ENCODE results near the gene SLC6A9.

Gene SLC6A9

DNA sequence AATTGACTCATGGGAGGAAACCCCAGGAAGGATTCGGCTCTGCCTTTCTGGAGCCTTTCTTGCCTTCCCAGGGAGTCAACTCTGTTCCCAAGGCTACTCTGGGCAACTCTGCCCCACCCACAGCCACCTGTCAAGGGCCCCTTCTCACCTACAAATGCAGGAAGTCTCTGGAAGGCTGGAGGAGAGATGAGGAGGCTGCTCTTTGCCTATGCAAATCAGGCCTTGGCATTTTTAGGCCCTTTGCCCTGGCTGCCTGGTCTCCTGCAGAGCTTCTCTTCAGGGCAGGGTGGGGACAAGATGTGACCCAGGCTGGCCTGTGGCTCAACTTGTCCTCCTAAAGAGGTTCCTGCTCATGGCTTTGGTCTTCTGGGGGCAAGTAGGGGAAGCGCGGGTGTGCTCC lies 5.4 kb downstream of the SLC6A9 start:
- no peak for DNase-seq

DNA sequence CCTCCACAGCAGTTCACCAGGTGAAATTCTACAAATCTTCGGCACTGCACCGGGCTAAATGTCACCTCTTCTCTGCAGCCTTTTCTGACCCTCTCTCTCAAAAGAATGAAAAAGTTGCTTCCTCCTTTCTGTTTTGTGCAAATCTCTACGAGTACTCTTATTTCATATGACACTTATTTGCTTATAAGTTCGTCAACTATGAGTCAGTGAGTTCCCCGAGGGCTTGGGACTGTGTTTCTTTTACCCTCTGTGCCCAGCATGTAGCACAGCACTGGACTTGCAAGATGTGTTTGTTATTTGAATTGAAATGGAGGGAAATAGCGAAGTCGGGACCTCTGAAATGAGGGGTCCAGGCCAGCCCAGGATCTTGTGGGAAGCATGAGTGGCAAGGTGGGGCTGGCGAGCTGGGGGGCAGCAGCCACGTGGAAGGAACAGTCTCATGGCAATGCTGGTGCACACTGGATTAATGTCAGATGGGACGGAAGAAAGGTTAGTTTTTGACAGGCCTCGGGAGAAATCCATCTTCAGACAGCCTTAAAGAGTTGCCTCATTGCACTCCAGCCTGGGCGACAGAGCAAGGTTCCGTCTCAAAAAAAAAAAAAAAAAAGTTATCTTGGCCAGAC lies 6.2 kb downstream of the SLC6A9 start:
- DNase-seq = no peak

DNA sequence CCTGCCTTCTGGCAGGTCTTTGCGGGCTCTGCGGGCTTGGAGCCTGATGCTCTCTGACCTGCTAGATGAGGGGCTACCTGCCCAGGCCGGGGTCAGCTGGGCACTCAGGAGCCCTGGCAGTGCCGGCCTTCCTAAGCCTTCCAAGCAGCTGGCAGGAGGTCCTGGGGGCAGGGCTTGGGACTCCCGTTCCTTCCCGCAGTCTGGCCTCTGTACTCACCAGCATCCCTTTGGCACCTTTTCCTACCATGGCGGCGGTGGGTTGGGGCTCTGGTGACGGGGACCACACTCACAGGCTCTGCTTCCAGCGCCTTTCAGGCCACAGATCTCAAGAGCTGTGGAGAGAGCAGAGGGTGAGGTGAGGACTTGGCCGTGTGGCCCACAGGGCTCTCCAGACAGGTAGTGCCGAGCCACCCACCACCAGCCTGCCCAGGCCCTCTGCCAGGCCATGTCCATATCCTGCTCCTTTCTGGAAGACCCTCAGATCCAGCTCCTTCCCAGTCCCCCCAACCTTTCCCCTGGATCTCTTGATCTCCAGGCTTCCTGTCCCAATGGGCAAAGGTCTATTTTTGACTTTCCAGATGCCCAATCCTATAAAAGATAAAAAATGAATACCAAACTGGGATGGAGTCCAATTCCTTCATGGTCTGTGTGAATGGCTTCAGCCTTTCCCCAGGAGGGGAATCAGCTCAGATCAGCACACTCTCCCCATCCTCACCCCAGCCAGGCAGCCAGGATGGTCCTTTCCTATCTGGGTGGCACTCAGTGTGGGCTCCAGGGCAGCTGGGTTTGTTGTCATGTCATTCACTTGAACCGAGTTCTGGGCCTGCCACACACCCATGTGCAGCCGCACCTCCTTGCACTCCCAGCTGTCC lies 7.0 kb downstream of the SLC6A9 start:
- DNase-seq = no peak

DNA sequence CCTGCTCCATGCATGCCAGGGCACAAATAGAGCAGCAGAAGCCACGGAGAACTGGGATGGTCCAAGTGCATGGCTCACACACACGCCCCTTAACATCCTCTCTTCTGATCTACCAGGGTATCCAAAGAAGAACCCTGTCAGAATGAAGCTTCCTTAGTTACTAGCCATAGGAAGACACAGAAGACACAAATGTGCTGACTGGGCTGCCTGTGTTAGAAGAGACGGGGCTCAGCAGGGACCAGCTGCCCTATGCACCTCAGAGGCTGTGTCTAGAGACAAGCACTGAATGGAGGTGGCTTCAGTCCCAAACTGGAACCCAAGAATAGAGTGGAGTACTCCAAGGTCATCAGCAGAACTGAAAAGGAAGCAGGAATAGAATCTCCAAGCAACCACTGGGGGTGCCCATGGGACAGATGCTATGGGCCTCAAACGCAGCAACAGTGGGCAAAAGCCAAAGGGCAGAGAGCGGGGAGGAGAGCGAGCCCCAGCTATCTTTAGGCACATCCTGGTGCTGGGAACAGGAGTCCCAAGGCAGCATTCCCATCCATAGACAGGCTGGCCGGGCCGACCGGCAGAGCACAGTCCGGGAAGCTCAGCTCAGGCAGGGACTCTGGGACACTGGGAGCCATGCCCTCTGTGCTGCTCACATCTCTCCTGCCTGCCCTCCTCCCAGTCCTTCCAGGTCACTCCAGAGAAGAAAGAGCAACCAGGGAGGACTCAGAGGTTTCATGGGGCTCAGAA lies 9.5 kb downstream of the SLC6A9 start:
- no peak for DNase-seq

GRCh38 chr1:44021156-44021555 lies 10.1 kb downstream of the SLC6A9 start:
- no peak for DNase-seq

- no peak for DNase-seq
Measured at GRCh38 chr1:44020464-44020863, 10.8 kb downstream of the SLC6A9 start.

- no peak for DNase-seq
Measured at GRCh38 chr1:44019466-44019948, 11.8 kb downstream of the SLC6A9 start.

GRCh38 chr1:44016890-44017400 lies 14.3 kb downstream of the SLC6A9 start:
- no peak for DNase-seq

DNA sequence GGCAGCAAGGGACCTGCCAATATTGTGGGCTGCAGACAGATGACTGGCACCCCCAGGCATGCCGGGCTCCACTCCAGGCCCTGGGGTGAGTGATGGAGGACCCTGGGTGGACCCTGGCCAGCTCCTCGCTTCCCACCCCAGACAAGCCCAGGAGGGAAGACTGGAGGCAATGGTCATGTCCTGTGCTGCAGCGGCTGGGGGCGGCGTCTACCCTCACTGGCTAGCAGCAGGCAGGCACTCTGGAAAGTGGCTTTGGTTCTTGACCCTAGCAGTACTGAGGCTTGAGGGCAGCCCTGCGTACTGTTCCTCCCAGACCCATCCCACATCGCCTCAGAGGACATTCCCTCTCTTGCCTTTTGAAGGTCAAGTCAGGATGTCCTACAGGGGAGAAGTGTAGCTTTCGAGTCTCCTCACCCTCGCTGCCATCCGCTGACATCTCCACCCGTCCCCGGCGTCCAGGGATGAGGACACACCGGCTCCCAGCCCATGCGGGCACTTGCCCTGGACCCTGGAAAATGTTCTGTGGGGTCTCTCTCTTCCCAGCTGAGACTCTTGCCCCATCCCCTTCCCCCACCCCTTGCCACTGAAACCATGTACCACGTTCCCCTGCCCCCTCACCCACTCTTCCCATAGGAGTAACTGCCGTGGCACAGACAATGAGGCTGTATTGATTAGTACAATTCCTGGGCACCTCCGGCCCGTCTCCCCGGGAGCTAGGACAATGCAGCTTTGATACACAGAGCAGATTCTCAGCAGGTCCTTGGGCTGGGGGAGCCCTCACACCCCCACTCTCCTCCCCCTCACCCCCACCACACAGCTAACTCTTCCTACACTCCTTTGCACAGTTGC lies 15.0 kb downstream of the SLC6A9 start:
- DNase-seq = no peak

GRCh38 chr1:44015206-44015605 lies 16.1 kb downstream of the SLC6A9 start:
- no peak for DNase-seq

- DNase-seq = no peak
Measured at GRCh38 chr1:44014365-44015104, 16.7 kb downstream of the SLC6A9 start.

- no peak for DNase-seq
Measured at GRCh38 chr1:44013949-44014348, 17.3 kb downstream of the SLC6A9 start.

DNA sequence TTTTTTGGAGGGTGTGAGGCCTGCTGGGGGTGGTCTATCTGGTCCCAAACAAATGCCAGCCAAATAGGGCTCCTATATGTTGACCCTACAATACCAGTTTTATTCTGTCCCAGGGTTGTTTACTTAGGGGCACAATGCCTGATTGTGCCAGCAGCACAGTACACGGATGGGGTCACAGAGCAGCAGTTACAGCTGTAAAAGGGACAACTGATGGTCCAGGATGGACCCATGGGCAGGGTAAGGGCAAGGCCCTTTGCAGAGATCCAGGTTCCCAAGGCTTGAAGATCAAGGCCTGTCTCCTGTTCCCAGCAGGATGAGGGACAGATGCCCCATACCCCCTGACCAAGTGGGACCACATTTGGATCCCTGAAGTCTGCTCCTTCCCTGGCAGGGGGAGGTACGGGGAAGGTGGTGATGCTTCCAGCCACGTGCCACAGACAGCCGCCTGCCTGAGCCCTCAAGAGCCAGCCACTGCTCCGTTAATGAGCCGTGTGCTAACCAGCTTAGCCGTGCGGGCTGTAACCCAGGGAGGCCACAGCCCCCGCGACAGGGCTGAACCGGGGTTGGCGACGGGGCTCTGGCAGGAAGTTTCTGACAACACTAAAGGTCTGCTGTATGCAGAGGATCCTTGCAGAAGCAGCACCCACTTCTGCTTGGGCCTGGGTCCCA lies 18.2 kb downstream of the SLC6A9 start:
- DNase-seq = peak; percentile 34 to 63

DNA sequence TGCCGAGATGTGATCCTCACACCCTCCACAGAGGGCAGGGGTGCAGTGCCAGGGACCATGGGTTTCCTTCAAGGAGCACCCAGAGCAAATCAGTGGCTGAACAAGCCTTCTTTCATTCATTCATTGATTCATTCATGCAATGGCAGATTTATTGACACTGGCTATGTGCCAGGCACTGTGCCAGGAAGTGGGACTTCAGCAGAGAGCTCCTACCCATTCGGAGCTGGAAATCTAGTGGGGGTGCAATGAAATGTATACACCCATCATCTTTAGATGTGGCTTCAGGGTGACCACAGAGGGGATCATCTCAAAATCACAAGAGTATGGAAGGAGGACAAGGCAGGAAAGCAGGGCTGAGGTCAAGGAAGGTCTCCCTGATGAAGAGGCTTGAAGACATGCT lies 18.9 kb downstream of the SLC6A9 start:
- DNase-seq = no peak

- no peak for DNase-seq
Measured at GRCh38 chr1:44010935-44011471, 20.3 kb downstream of the SLC6A9 start.

GRCh38 chr1:44008259-44008658 lies 23.0 kb downstream of the SLC6A9 start:
- DNase-seq = no peak

- DNase-seq = no peak
Measured at GRCh38 chr1:44002606-44003157, 28.6 kb downstream of the SLC6A9 start.

GRCh38 chr1:44002165-44002564 lies 29.1 kb downstream of the SLC6A9 start:
- DNase-seq = no peak

- DNase-seq = no peak
Measured at GRCh38 chr1:44000122-44000665, 31.1 kb downstream of the SLC6A9 start.

GRCh38 chr1:43999455-43999854 lies 31.8 kb downstream of the SLC6A9 start:
- DNase-seq = no peak
